Liver (tissue), 9 donors: Measurements from ENCODE around the gene EYA4. TPM values are rescaled to one million over a fixed set of nuclear protein-coding genes. Genes with fewer than 3 reads are reported as not detected.

Experiments
- DNase-seq: peaks from one replicate; pipeline ENCODE4 v3.0.0-alpha.2; 2017; ENCODE audit warnings: low spot score
- H3K27ac ChIP-seq, 2 donors: one replicate each; pipeline ENCODE4 v1.7.0; 2013; ENCODE audit warnings: inconsistent platforms in 2 of 2, low read length in 2 of 2, control low read depth in 1 of 2, low read depth in 1 of 2, mild to moderate bottlenecking in 1 of 2
- H3K27me3 ChIP-seq, 4 donors: one replicate each; pipeline versions ENCODE4 v1.6.1 to v1.7.0; 2013; ENCODE audit warnings: low read length in 3 of 4, inconsistent platforms in 1 of 4, mild to moderate bottlenecking in 1 of 4, moderate library complexity in 1 of 4; ENCODE audit not compliant: control insufficient read depth in 4 of 4, insufficient read depth in 4 of 4
- H3K36me3 ChIP-seq, 4 donors: one replicate each; pipeline versions ENCODE4 v1.6.1 to v1.7.0; 2013; ENCODE audit warnings: low read length in 3 of 4, mild to moderate bottlenecking in 3 of 4, low read depth in 1 of 4, moderate library complexity in 1 of 4; ENCODE audit not compliant: control insufficient read depth in 4 of 4, insufficient read depth in 3 of 4
- H3K4me1 ChIP-seq, 4 donors: one replicate each; pipeline versions ENCODE4 v1.6.1 to v1.7.0; 2013; ENCODE audit warnings: low read length in 3 of 4, mild to moderate bottlenecking in 3 of 4, moderate library complexity in 1 of 4; ENCODE audit not compliant: control insufficient read depth in 4 of 4, insufficient read depth in 4 of 4
- H3K4me3 ChIP-seq, 3 donors: one replicate each; pipeline versions ENCODE4 v1.6.1 to v1.7.0; 2013; ENCODE audit warnings: low read length in 3 of 3, control low read depth in 1 of 3, low read depth in 1 of 3, mild to moderate bottlenecking in 1 of 3
- H3K9ac ChIP-seq, 2 donors: one replicate each; pipeline ENCODE4 v1.7.0; 2013; ENCODE audit warnings: low read length in 2 of 2, mild to moderate bottlenecking in 2 of 2, moderate library complexity in 2 of 2, control low read depth in 1 of 2, low read depth in 1 of 2
- H3K9me3 ChIP-seq, 4 donors: one replicate each; pipeline versions ENCODE4 v1.6.1 to v1.7.0; 2013; ENCODE audit warnings: low read length in 3 of 4; ENCODE audit not compliant: control insufficient read depth in 4 of 4
- HNF4G ChIP-seq: IDR thresholded peaks from 2 replicates; pipeline ENCODE4 v1.6.1; 2016; ENCODE audit warnings: antibody characterized with exemption
- JUND ChIP-seq, 2 donors: IDR thresholded peaks; 2 replicates each; pipeline ENCODE4 v1.6.1; 2016; ENCODE audit warnings: antibody characterized with exemption in 2 of 2
- RAD21 ChIP-seq, 2 donors: IDR thresholded peaks; 2 replicates each; pipeline ENCODE4 v1.6.1; 2016; ENCODE audit warnings: antibody characterized with exemption in 2 of 2, mild to moderate bottlenecking in 2 of 2
- RXRA ChIP-seq, 2 donors: IDR thresholded peaks; 2 replicates each; pipeline ENCODE4 v1.6.1; 2017 to 2018; ENCODE audit warnings: antibody characterized with exemption in 2 of 2, mild to moderate bottlenecking in 1 of 2
- TAF1 ChIP-seq: conservative IDR thresholded peaks from 2 replicates; pipeline ENCODE4 v1.6.1; 2016; ENCODE audit warnings: antibody characterized with exemption, mild to moderate bottlenecking
- YY1 ChIP-seq: IDR thresholded peaks from 2 replicates; pipeline ENCODE4 v1.6.1; 2016; ENCODE audit warnings: antibody characterized with exemption, mild to moderate bottlenecking
- WGBS: extraction: QIAGEN DNeasy Blood & Tissue Kit; methylation state at CpG from one replicate; pipeline ENCODE4 v1.1.7; 2013; 5-methylcytosine and 5-hydroxymethylcytosine counted together
- polyA plus RNA-seq, 2 donors: library from polyadenylated mRNA; stranded (reverse) in 1 of 2; unstranded in 1 of 2; fragments of 200-250 nt in 1 of 2; fragments of >200 nt in 1 of 2; fragmentation: Nextera tagmentation in 1 of 2; extraction: Ambion mirVana in 1 of 2; gene quantifications; one replicate each; pipeline versions ENCODE4 v1.2.1 to v1.2.3, GENCODE V29; 2013 to 2015
- total RNA-seq, 2 donors: library from RNA; depleted of rRNA; stranded (reverse); fragments of >200 nt; gene quantifications; one replicate each; pipeline ENCODE4 v1.2.3, GENCODE V29; 2014
- TF ChIP-seq, protein P1 (sequence below): fragments of 150-350 bp; IDR thresholded peaks from 2 replicates; pipeline ENCODE4 v1.5.1; 2017; ENCODE audit warnings: improper control_type of control experiment, low read depth, low read length; ENCODE audit not compliant: missing input control
- TF ChIP-seq, protein P2 (sequence below): IDR thresholded peaks from 2 replicates; pipeline ENCODE4 v1.6.1; 2016; ENCODE audit warnings: antibody characterized with exemption
- TF ChIP-seq, protein P3 (sequence below): IDR thresholded peaks from 2 replicates; pipeline ENCODE4 v1.6.1; 2016; ENCODE audit warnings: antibody characterized with exemption
- donor health status: healthy.
- donor health status: healthy.
- donor health status: healthy.
- donor health status: healthy.
- donor health status: healthy.

Gene EYA4
- total and polyA plus RNA-seq, 4 donors = 0.05 to 0.50 TPM; not detected in 2

DNA sequence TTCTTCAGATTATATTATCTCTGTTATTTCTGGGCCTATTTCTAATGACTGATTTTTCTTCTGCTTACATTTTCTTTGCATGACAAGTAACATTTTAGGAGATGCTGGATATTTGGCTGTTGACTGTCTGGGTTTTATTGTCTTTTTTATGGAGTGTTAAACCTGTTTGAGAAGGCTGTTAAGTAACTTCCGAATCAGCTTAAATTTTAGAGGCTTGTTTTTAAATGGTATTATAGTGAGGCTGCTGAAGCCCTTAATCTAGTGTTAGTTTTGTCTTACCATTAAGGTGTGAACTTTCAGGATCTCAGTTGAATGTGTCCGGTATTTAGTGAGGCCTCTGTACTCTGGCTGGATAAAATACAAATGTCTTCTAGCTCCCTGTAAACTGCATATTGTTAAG is 109.8 kb downstream of the EYA4 start:
- H3K27me3 ChIP-seq = no peaks in the 10 kb centered on the region
- no peak overlapping the region for H3K27ac ChIP-seq
- no peaks in the 10 kb centered on the region for H3K9me3 ChIP-seq
- WGBS = 90% methylated on average over 2 of the region's 2 CpGs
- no peaks in the 10 kb centered on the region for H3K36me3 ChIP-seq
- peaks cover 0 to 10% (median 0%) of the 10 kb centered on the region in 4 donors for H3K4me1 ChIP-seq
- TF ChIP-seq, protein P1, sequence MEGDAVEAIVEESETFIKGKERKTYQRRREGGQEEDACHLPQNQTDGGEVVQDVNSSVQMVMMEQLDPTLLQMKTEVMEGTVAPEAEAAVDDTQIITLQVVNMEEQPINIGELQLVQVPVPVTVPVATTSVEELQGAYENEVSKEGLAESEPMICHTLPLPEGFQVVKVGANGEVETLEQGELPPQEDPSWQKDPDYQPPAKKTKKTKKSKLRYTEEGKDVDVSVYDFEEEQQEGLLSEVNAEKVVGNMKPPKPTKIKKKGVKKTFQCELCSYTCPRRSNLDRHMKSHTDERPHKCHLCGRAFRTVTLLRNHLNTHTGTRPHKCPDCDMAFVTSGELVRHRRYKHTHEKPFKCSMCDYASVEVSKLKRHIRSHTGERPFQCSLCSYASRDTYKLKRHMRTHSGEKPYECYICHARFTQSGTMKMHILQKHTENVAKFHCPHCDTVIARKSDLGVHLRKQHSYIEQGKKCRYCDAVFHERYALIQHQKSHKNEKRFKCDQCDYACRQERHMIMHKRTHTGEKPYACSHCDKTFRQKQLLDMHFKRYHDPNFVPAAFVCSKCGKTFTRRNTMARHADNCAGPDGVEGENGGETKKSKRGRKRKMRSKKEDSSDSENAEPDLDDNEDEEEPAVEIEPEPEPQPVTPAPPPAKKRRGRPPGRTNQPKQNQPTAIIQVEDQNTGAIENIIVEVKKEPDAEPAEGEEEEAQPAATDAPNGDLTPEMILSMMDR = no peak
- TF ChIP-seq, protein P2, sequence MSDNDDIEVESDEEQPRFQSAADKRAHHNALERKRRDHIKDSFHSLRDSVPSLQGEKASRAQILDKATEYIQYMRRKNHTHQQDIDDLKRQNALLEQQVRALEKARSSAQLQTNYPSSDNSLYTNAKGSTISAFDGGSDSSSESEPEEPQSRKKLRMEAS = no peak
- TF ChIP-seq TAF1 (no peak), HNF4G (no peak), RAD21 (IDR thresholded peaks at IDR 0.05) (no peak)
- TF ChIP-seq, protein P3, sequence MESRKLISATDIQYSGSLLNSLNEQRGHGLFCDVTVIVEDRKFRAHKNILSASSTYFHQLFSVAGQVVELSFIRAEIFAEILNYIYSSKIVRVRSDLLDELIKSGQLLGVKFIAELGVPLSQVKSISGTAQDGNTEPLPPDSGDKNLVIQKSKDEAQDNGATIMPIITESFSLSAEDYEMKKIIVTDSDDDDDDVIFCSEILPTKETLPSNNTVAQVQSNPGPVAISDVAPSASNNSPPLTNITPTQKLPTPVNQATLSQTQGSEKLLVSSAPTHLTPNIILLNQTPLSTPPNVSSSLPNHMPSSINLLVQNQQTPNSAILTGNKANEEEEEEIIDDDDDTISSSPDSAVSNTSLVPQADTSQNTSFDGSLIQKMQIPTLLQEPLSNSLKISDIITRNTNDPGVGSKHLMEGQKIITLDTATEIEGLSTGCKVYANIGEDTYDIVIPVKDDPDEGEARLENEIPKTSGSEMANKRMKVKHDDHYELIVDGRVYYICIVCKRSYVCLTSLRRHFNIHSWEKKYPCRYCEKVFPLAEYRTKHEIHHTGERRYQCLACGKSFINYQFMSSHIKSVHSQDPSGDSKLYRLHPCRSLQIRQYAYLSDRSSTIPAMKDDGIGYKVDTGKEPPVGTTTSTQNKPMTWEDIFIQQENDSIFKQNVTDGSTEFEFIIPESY = no peak
- no peak overlapping the region for H3K4me3 ChIP-seq
- DNase-seq = no peak
- no peak overlapping the region for H3K9ac ChIP-seq

DNA sequence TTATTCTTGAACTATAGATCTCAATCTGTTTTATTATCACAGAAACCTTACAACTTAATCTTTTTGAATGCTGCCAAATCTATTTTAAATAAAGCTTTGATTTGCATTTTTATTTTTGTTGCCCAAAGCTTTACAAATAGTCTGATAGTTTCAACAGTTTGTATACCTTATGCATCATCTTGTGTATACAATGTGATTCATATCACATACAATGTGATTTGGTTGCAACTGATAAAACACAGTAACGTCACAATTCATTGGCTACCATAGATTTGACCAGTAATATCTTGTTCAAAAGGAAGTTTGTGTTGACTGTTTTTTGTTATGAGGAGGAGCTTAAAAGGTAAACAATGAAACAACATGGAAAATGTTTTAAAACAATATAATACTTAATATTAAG is 110.9 kb downstream of the EYA4 start:
- no peaks in the 10 kb centered on the region for H3K36me3 ChIP-seq
- H3K9ac ChIP-seq = no peak overlapping the region
- no peak for DNase-seq
- peaks cover 0 to 10% (median 0%) of the 10 kb centered on the region in 4 donors for H3K4me1 ChIP-seq
- H3K27me3 ChIP-seq = no peaks in the 10 kb centered on the region
- no peak overlapping the region for H3K27ac ChIP-seq
- TF ChIP-seq RXRA (IDR thresholded peaks at IDR 0.05) (no peak), HNF4G (no peak)
- TF ChIP-seq, protein P3 = no peak
- H3K4me3 ChIP-seq = no peak overlapping the region
- no peaks in the 10 kb centered on the region for H3K9me3 ChIP-seq
- 83% methylated on average over 1 of the region's 1 CpG for WGBS

GRCh38 chr6:133353061-133353460 is 111.9 kb downstream of the EYA4 start:
- Histone ChIP-seq H3K9me3 (no peaks in the 10 kb centered on the region), H3K36me3 (no peaks in the 10 kb centered on the region), H3K27ac (no peak overlapping the region), H3K4me3 (no peak overlapping the region), H3K4me1 (peaks cover 0 to 10% (median 0%) of the 10 kb centered on the region in 4 donors), H3K9ac (no peak overlapping the region), H3K27me3 (no peaks in the 10 kb centered on the region)
- WGBS = 55% methylated on average over 1 of the region's 1 CpG
- TF ChIP-seq YY1 = no peak
- TF ChIP-seq JUND (IDR thresholded peaks at IDR 0.05) = no peak
- no peak for DNase-seq
